OCI-M2 (cell line): ENCODE data around the gene PSMA2.

ENCODE experiments used
- DNase-seq: peaks from one replicate; lab custom pipeline; 2025; ENCODE audit not compliant: unreplicated experiment; lab: John Stamatoyannopoulos, UW

The PSMA2 gene

DNA sequence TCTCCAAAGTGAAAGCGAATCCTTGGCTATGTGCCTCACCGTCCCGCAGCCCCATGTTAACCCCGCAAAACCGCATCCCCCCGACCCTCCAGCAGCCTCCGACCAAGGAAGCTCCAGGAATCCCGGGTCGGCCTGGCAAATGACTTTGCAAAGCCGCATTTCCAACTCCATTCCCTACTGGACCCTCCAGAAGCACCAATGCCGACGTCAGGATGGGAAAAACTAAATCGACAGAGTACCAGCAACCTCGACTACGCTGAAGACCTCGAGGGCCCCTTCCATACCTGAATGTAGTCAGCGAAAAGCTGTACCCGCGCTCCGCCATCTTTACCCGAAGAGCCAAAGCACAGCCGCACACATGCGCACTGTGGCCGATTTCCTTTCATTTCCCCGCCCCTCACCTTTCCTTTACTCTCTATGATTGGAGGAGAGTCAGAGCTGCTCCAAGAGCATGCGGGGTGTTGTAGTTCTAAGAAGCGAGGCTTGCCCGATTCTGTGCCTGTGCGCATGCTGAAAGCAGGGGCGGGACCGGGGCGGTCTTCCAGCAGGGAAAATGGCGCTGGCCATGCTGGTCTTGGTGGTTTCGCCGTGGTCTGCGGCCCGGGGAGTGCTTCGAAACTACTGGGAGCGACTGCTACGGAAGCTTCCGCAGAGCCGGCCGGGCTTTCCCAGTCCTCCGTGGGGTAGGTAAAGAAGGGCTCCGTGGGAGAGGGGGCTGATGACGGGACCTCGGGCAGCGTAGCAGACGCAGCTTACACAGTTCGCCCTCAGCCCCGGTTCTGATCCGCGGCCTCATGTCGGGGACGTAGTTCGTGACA is at the start of gene PSMA2, which contains the start of gene MRPL32:
PSMA2 (minus strand) TSS at position 341 of the 818 bp plus-strand sequence; CDS start at position 325, 16 bp downstream.
MRPL32 (plus strand) TSS at position 543 of the 818 bp plus-strand sequence; CDS start at position 554, 11 bp downstream.
- DNase-seq, result peak; percentile 82

DNA sequence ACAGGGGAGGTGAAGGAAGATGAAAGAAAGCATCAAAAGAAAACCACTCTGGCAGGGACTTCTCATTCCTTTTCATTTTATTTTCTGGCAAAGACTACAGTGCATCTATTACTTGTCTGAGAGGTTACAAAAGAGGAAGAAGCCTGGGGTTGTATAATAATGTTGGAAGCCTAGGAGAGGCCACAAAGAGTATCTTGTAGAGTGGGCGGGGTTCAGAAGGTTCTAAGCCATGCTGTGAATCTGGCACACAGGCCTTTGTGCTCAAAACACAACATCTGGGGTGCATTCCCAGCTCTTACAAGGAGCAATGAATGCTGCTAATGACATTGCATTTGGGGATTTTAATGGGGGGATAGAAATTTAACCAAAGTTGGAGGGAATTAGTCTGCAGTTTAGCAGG is 49.6 kb upstream of the PSMA2 start:
- DNase-seq, result no peak

DNA sequence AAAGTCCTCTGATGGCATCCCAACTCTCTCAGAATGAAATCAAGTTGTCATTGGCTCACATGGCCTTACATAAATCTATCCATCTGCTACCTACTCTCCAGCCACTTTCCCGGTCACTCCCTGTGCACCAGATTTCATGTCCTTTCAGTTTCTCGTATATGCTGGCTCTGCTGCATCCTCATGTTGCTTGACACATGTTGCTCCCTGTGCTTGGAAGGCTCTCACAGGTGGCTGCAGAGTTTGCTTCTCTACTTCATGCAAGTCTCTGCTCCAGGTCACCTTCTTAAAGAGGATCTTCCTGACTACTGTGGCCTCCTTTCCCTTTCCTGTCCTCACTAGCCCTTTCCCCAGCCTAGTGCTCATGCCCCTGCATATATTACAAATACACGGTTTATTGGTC is 48.5 kb upstream of the PSMA2 start:
- no peak for DNase-seq

DNA sequence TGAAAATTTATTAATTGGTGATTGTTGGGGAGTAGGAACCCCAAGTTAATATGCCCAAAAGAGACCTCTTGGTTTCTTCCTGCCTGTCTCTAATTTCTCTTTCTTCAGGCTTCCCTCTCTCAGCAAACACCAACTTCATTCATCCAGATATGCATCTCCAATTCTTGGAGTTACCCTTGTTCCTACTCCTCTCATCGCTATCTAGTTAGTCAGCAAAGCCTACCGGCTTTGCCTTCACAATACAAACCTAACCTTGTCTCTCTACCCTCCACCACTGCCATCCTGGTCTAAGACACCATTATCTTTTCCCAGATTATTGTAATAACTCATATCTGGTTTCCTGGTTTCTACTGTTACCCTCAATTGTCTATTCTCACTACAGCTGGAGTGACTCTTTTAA is 48.1 kb upstream of the PSMA2 start:
- DNase-seq, result no peak

DNA sequence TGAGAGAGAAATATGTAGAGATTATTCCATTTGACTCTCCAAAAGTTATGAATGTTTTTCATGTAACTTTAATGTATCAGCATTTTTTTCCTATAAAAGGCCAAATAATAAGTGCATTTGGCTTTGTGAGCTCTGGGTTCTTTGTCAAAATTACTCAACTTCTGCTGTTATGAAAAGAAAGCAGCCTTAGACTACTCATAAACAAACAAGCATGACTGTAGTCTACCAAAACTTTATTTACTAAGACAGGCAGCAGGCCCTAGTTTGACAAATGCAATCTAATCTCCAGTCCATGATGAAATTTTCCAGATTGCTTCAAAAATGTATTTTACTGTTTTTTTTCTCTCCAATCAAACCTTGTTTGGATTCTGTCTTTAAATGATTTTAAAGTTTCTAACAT is 46.5 kb upstream of the PSMA2 start:
- DNase-seq, result no peak

DNA sequence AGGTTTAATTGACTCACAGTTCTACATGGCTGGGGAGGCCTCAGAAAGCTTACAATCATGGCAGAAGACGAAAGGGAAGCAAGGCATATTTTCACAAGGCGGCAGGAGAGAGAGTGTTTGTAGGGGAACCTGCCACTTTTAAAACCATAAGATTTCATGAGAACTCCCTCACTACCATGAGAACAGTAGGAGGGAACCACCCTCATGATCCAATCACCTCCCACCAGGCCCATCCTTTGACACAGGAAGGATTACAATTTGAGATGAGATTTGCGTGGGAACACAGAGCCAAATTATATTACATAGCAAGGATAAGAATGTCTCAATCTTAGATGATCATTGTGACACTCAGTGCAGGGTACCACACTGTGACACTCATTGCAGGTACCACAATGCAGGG is 44.4 kb upstream of the PSMA2 start:
- DNase-seq, result no peak

DNA sequence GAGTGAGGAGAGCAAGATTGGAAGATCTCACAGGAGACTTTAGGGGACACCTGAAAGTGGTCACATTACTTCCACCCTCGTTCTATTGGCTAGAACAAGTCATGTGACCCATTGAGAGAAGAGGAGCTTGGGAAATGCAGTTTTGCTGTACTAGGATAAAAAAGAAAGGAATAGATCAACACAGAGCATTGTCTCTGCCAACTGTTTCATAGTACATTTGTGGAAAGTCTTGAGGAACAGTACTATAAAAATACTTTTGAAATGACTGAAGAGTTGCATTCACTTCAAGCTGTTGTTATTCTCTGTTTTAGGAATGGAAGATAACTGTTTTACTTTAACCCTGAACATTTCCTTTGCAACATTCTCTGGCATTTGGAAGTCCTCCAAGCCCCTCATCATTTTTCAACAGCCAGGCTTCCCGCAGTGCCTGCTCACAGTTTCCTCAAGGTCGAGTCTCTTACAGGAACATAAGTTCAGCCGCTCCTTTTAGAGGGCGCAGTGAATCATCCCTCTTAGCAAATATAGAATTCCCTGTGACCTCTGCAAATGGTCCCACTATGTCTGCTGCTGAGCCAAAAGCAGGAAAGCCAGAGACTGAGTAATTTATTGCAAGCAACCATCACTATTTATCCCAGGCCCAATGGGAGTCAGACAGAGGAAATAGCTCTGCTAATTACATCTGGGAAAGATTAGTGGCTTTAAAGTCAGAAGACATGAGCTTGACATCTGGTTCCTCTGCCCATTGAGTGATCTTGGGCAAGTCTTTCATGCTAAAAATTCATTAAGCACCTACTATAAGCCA is 40.9 kb upstream of the PSMA2 start:
- DNase-seq, result no peak

DNA sequence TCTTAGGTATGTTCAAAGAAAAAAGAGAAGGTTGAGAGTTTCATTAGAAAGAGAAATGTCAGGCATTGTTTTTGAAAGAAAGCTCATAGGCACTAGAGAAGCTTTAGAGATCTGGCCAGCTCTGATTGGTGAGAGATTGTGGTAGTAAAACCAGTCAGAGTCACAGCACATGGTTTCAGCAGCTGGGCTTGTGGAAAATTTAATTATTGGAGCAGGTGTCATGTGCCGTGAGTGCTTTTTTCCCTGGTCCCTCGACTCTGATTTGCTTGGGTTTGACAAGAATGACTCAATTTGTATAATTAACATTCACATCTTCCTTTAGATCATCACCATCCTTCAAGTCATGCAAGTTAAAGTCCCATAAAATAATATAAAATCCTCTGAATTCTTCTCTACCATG is 35.4 kb upstream of the PSMA2 start:
- no peak for DNase-seq

DNA sequence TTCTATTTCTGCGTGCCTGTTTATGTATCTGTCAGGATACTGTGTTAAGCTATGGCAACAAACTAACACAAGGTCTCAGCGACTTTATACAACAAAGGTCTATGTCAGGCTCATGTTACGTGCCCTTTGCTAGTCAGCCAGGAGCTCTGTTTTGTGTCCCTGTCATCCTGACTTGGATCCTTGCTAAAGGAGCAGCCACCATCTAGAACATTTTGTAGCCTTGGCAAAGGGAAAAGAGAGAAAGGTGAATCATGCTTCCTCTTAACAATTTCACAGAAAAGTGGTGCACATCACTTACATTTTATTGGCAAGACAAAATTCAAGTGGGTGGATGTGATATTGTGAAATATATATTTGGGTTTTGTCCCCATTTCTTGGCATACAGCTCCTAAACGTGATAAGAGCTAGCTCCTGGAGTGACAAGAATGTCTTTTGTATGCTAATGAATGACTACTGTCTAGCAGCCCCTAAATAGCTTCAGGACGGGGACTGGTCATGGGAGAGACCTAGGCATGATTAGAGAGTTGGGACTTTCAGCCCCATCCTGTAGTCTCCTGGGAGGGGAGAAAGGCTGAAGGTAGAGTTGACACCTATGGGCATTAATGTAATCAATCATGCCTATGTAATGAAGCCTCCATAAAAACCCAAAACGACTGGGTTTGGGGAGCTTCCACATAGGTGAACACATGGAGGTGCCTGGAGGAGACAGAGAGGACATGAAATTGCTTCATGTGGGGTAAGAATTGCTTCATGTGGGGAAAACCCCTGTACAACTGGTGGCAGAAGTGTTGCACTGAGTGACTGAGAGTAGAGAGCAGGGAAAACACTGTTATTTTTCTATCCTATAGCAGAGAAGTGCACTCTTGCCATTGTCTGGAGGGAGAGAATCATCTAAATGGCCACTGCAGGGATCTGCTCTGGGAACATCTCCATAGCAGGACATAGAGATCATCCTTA is 33.2 kb upstream of the PSMA2 start:
- no peak for DNase-seq

DNA sequence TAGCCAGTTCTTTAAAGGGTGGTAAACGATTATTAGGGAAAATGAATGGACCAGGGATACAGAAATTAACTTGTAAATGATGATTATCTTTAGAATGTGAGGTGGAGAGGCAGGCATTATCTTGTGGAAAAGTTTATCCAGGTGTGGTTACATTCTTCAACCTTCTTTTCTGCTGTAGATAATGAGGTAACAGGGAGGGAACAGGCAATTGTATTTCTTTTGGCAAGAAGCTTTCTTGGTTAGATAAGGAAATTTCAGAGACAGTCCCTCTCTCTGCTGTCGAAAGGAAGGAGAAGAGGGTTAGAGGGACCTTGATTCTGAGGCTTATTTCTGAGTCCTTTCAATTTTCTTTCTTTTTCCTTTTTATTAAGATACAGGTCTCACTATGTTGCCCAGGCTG is 32.3 kb upstream of the PSMA2 start:
- DNase-seq, result no peak

DNA sequence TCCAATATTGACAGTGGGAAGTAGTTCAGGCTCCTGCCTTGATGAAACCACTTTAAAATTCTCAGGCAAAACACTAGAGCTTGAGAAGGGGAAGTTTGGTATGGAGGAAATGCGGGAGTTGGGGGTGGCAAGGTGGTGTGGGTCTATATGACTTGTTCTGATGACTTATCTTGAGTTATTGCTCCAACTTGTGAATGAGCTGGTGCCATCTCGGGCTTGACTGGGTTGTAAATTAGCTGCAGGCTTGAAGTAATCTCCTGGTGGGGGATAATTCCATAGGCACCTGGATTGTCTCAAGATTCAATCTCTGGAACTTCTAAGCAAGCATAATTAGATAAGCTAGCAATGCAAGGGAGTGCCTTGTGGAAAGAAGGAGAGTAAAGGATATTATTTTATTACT is 29.2 kb upstream of the PSMA2 start:
- no peak for DNase-seq

DNA sequence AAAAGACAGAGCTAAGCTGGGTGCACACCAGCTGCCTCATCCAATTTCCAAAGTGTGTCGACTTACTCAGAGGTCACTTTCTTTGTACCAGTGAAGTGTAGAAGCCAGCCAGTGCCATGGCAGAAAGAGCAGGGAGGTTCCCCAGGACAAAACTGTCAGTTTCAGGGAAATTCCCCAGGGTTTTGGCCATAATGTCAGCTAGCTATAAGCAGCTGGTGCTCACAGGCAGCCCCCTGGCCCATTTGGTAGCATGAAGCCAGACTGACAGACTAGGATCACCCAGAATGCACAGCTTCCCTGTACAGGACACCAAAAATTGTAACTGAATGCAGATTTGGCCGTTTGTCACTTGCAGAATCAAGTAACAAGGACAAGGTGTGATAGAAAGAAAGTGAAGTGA is 28.8 kb upstream of the PSMA2 start:
- DNase-seq, result no peak

DNA sequence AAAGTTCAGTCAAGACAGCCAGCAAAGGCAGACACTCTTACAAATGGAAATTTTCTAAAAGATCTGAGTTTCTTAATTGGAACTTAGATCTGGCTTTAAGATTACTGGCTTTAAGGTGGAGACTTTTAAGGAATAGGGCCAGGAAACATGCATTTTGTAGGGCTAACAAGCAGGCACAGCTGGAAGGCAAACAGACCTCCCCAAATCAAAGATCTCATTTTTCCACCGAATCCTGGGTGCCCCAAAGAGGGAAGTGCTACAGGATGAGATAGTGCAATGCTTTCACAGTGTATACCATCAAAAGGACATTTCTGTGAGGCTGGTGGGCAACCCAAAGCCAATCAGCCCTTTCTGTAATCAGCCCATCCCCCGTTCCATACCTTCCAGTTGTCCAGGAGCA is 27.6 kb upstream of the PSMA2 start:
- no peak for DNase-seq

DNA sequence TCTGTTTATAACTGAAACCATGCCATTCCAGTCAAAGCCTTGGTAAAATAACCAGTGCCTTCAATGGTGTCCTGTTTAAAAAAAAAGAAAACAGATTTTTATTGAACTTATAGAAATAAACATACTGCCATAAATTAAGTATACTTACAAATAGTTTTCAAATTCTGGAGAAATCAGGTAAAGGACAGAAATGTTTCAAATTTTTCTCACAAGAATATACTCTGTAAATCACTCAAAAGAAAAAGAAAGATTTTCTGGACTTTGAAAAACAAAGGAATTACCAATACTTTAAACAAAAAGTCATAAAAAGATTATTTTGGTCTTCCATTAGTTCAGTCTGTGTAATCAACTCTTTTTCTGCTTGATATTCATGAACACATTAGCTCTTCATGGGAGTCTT is 24.1 kb upstream of the PSMA2 start:
- no peak for DNase-seq

DNA sequence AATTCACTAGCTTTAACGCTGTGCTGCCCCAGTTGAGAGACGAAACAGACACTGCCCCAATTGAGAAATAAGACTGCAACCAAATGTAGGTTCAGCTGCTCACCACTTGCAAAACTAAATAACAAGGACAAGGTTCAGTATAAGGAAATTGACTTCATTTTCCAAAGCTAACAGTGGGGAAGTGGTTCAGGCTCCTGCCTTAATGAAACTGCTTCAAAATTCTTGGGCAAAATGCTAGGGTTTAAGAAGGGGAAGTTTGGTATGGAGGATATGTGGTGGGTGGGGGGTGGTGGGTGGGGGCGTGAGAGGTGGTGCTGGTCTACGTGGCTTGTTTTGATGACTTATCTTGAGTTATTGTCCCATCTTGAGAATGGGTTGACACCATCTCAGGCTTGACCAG is 22.0 kb upstream of the PSMA2 start:
- DNase-seq, result no peak

DNA sequence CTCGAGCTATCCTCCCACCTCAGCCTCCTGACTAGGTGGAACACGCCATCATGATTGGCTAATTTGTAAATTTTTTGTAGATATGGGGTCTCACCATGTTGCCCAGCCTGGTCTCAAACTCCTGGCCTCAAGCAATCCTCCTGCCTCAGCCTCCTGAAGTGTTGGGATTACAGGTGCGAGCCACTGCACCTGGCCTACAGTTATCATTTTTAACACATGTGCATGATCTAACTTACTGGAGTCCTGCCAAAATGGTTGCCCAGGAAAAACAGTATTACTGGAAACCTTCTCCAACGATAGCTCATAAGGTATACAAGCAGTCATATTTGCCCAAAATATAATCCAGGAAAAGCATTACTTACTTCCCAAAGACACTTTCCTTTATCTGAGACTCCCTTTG is 20.4 kb upstream of the PSMA2 start:
- no peak for DNase-seq

DNA sequence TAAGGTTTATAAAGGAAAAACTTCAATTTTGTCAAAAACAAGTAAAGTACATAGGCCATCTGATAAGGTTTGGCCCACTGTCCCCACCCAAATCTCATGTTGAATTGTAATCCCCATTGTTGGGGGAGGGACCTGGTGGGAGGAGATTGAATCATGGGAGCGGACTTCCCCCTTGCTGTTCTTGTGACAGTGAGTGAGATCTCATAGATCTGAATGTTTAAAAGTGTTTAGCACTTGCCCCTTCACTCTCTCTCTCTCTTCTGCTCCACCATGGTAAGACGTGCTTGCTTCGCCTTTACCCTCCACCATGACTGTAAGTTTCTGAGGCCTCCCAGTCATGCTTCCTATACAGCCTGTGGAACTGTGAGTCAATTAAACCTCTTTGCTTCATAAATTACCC is 18.4 kb upstream of the PSMA2 start:
- DNase-seq, result no peak

DNA sequence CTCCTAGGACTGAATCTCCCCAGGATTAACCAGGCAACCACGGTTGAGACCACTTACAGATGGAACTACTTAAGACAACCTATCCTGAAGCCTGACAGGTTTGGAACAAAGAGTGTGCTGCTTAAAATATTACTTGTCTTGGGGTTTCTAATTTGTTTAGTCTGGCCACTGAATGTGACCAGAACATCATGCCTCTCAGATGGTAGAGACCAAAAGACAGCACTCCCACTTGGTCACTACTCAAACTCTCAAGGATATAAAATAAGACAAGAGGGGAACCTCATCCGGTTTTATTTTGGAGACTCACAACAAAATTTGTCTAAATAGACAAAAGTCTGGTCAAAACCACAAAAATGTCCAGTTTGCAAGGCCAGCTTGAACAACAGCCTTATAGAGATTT is 15.5 kb upstream of the PSMA2 start:
- DNase-seq, result no peak

DNA sequence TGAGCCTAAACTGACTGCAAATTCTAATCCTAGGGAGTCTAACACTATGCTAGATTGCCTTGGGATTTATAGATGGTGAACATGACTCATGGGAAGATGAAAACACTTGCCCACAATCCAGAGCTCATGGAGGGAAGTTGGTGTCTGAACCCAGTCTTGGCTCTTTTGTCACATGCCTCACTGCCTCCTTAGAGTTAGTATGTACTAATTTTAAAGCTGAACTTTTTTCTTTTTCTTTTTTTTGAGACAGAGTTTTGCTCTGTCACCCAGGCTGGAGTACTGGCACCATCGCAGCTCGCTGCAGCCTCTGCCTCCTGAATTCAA is 14.6 kb upstream of the PSMA2 start:
- DNase-seq, result no peak

DNA sequence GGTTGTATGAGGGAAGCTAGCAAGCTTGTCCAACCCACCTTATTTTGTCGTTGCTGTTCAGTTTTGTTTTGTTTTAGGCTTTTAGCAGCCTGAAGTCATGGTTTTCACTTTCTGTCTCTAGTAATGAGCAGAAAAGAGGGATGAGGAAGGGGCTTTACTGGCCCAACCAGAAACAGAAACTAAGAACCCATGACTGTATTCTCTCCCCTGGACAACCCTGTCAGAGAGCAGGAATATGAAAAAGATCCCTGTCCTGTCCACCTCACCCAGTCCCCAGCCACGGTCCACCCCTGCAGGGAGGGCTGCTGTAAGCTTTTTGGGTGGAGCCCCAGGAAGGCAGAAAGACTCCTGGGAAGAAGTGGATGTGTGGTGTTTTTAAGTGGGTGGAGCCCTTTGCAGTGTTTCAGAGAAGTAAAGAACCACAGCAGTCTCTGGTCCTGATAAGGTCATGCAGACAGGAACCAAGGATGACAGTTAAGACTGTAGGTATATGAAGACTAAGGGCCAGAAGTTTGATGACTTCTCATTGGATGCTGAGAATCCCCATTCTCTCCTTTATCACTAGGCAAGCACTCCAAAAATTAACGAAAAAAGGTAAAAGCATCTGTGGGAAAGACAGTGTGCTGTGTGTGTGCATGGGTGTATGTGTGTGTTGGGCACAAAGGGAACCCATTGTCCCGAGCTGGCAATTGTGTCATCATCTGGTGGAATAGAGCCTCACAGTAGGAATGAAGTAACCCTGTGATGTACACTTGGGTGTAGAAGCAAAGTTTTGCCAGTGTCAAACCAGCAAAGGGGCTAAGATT is 14.1 kb upstream of the PSMA2 start:
- DNase-seq, result no peak
